GM19025 (cell line): ENCODE data around the gene TGM3.

ENCODE experiments used
- ATAC-seq: cut with Tn5 transposase; IDR thresholded peaks from one replicate; pipeline ENCODE4 v1.9.1; 2021; ENCODE audit warnings: mild to moderate bottlenecking, low read depth, moderate library complexity; ENCODE audit not compliant: unreplicated experiment

Gene TGM3

GRCh38 chr20:2282181-2282580 is 13.6 kb upstream of the TGM3 start:
- no peak for ATAC-seq

GRCh38 chr20:2283706-2284423 is 11.9 kb upstream of the TGM3 start:
- no peak for ATAC-seq

- no peak for ATAC-seq
Measured at GRCh38 chr20:2285193-2285592, 10.6 kb upstream of the TGM3 start.

- no peak for ATAC-seq
Measured at GRCh38 chr20:2285613-2286012, 10.2 kb upstream of the TGM3 start.

- ATAC-seq = no peak
Measured at GRCh38 chr20:2287504-2287903, 8.3 kb upstream of the TGM3 start.

GRCh38 chr20:2289475-2289874 is 6.3 kb upstream of the TGM3 start:
- ATAC-seq = no peak

- ATAC-seq = no peak
Measured at GRCh38 chr20:2290486-2290885, 5.3 kb upstream of the TGM3 start.

- no peak for ATAC-seq
Measured at GRCh38 chr20:2292416-2293110, 3.2 kb upstream of the TGM3 start.

- ATAC-seq = no peak
Measured at GRCh38 chr20:2293486-2293885, 2.3 kb upstream of the TGM3 start.

GRCh38 chr20:2293971-2294370 is 1.8 kb upstream of the TGM3 start:
- no peak for ATAC-seq

GRCh38 chr20:2295286-2295685 is 515 bp upstream of the TGM3 start:
- no peak for ATAC-seq

- ATAC-seq = no peak
Measured at GRCh38 chr20:2296524-2297356, 939 bp downstream of the TGM3 start.

- ATAC-seq = no peak
Measured at GRCh38 chr20:2297357-2297728, 1.5 kb downstream of the TGM3 start.

- ATAC-seq = no peak
Measured at GRCh38 chr20:2298116-2298515, 2.3 kb downstream of the TGM3 start.

- ATAC-seq = no peak
Measured at GRCh38 chr20:2298701-2299100, 2.9 kb downstream of the TGM3 start.

GRCh38 chr20:2299301-2299700 is 3.5 kb downstream of the TGM3 start:
- ATAC-seq = no peak

GRCh38 chr20:2300002-2300401 is 4.2 kb downstream of the TGM3 start:
- no peak for ATAC-seq

GRCh38 chr20:2300420-2300819 is 4.6 kb downstream of the TGM3 start:
- ATAC-seq = no peak

GRCh38 chr20:2301164-2301622 is 5.4 kb downstream of the TGM3 start:
- peak; percentile 93 for ATAC-seq

- ATAC-seq = no peak
Measured at GRCh38 chr20:2302384-2303060, 6.7 kb downstream of the TGM3 start.

- no peak for ATAC-seq
Measured at GRCh38 chr20:2303673-2304072, 7.9 kb downstream of the TGM3 start.
